Endothelial cell of umbilical vein (primary cell): Measurements from ENCODE around the gene R3HDM1. TPM values are rescaled to one million over a fixed set of nuclear protein-coding genes. Genes with fewer than 3 reads are reported as not detected.

Source experiments
- BruUV-seq: library from RNA; stranded (reverse); fragments of 400-500 nt; replicated peaks from 2 replicates; lab custom pipeline; 2021; lab: Mats Ljungman, UMichigan
- CTCF ChIA-PET: fragments of 300-600, 350-600 bp; sonication (Branson Sonifier 250); formaldehyde crosslinking; loops from one replicate; lab custom pipeline; 2021; ENCODE audit warnings: antibody characterized with exemption, inconsistent platforms; lab: Charles Lee
- POLR2A ChIA-PET: fragments of 300-600, 350-600 bp; sonication (Branson Sonifier 250); formaldehyde crosslinking; loops from one replicate; lab custom pipeline; 2021; ENCODE audit warnings: antibody characterized with exemption, inconsistent platforms; lab: Charles Lee
- DNase-seq: peaks from one replicate; pipeline ENCODE4 v3.0.0-alpha.2; 2011; ENCODE audit warnings: low read depth, low spot score
- FAIRE-seq: peaks from 2 replicates; lab custom pipeline; 2011; peaks lifted over from hg19 to GRCh38; lab: Jason Lieb, UNC
- H2AFZ ChIP-seq: 2 replicates; pipeline ENCODE4 v1.6.0; 2012; ENCODE audit warnings: low read depth, low read length, control low read depth, inconsistent platforms
- H3K27ac ChIP-seq: 2 replicates; pipeline ENCODE4 v1.5.1; 2011; ENCODE audit warnings: low read depth, mild to moderate bottlenecking, control low read depth, low read length, moderate library complexity; ENCODE audit not compliant: insufficient read depth
- H3K27me3 ChIP-seq, 2 experiments: 2 replicates each; pipeline versions ENCODE4 v1.6.0 to v1.6.1; 2011; ENCODE audit warnings: low read length in 2 of 2, mixed read lengths in 1 of 2; ENCODE audit not compliant: control insufficient read depth in 2 of 2, insufficient read depth in 2 of 2
- H3K36me3 ChIP-seq, 2 experiments: 2 replicates in 1 of 2; 3 replicates in 1 of 2; pipeline ENCODE4 v1.5.1; 2011; ENCODE audit warnings: low read length in 2 of 2, mild to moderate bottlenecking in 1 of 2, moderate library complexity in 1 of 2; ENCODE audit not compliant: control insufficient read depth in 2 of 2, insufficient read depth in 2 of 2; ENCODE audit errors: extremely low read depth in 1 of 2
- H3K4me1 ChIP-seq: 3 replicates; pipeline ENCODE4 v1.5.1; 2011; ENCODE audit warnings: mild to moderate bottlenecking, low read length; ENCODE audit not compliant: control insufficient read depth, insufficient read depth; ENCODE audit errors: extremely low read depth
- H3K4me2 ChIP-seq: 2 replicates; pipeline ENCODE4 v1.6.1; 2011; ENCODE audit warnings: low read length, control low read depth, mixed read lengths; ENCODE audit not compliant: insufficient read depth
- H3K4me3 ChIP-seq, 3 experiments: fragments of 200-600 bp in 1 of 3; sonication (generic), shearing (Covaris generic) in 1 of 3; replicated peaks in 1 of 3; 2 replicates each; pipeline ENCODE4 v1.5.1; 2011 to 2016; ENCODE audit warnings: control low read depth in 3 of 3, low read length in 3 of 3, mild to moderate bottlenecking in 2 of 3, inconsistent platforms in 1 of 3, low read depth in 1 of 3, moderate library complexity in 1 of 3; ENCODE audit not compliant: insufficient read depth in 1 of 3
- H3K79me2 ChIP-seq: 2 replicates; pipeline ENCODE4 v1.6.0; 2012; ENCODE audit warnings: low read length, inconsistent platforms; ENCODE audit not compliant: control insufficient read depth, insufficient read depth
- H3K9ac ChIP-seq: replicated peaks from 2 replicates; pipeline ENCODE3; 2011; ENCODE audit warnings: low read length, control low read depth; ENCODE audit not compliant: insufficient read depth; ENCODE audit errors: extremely low read depth
- H3K9me1 ChIP-seq: replicated peaks from 3 replicates; pipeline ENCODE4 v1.6.0; 2011; ENCODE audit warnings: mild to moderate bottlenecking, low read length; ENCODE audit not compliant: control insufficient read depth, insufficient read depth; ENCODE audit errors: extremely low read depth
- H3K9me3 ChIP-seq: replicated peaks from 2 replicates; pipeline ENCODE4 v1.5.1; 2012; ENCODE audit warnings: low read length, inconsistent platforms; ENCODE audit not compliant: control insufficient read depth, insufficient read depth
- H4K20me1 ChIP-seq: replicated peaks from 2 replicates; pipeline ENCODE3; 2011; ENCODE audit warnings: mild to moderate bottlenecking, low read length; ENCODE audit not compliant: control insufficient read depth, insufficient read depth; ENCODE audit errors: extremely low read depth
- CTCF ChIP-seq, 2 donors: IDR thresholded peaks; 1 replicate in 1 of 2; 2 replicates in 1 of 2; pipeline ENCODE4 v1.5.1; 2011; ENCODE audit warnings: low read length in 2 of 2, mild to moderate bottlenecking in 2 of 2, moderate library complexity in 2 of 2, control low read depth in 1 of 2, inconsistent platforms in 1 of 2, low read depth in 1 of 2; ENCODE audit not compliant: insufficient read depth in 1 of 2; ENCODE audit errors: extremely low read depth in 1 of 2
- EZH2 ChIP-seq: IDR thresholded peaks from 2 replicates; pipeline ENCODE4 v1.6.1; 2012; ENCODE audit warnings: borderline replicate concordance, low read depth, mild to moderate bottlenecking, moderate library complexity, low read length, inconsistent platforms; ENCODE audit not compliant: severe bottlenecking
- FOS ChIP-seq: IDR thresholded peaks from 2 replicates; pipeline ENCODE4 v1.6.1; 2011; ENCODE audit warnings: mild to moderate bottlenecking, low read length, moderate library complexity, borderline replicate concordance; ENCODE audit not compliant: insufficient read depth
- GATA2 ChIP-seq: IDR thresholded peaks from 2 replicates; pipeline ENCODE4 v1.7.0; 2011; ENCODE audit warnings: low read depth, mild to moderate bottlenecking, moderate library complexity, mixed read lengths, low read length; ENCODE audit not compliant: insufficient read length, insufficient read depth
- JUN ChIP-seq: IDR thresholded peaks from 2 replicates; pipeline ENCODE4 v1.6.1; 2011; ENCODE audit warnings: borderline replicate concordance, low read depth; ENCODE audit not compliant: insufficient read length, insufficient read depth
- MAX ChIP-seq: IDR thresholded peaks from 2 replicates; pipeline ENCODE4 v1.6.1; 2011; ENCODE audit not compliant: insufficient read depth, insufficient read length
- MYC ChIP-seq: IDR thresholded peaks from one replicate; pipeline ENCODE4 v1.6.1; 2011; ENCODE audit warnings: mild to moderate bottlenecking, low read depth, low read length
- POLR2A ChIP-seq: IDR thresholded peaks from 2 replicates; pipeline ENCODE4 v1.6.1; 2012; ENCODE audit warnings: low read depth, mild to moderate bottlenecking, control low read depth, low read length
- POLR2AphosphoS5 ChIP-seq: IDR thresholded peaks from 2 replicates; pipeline ENCODE4 v1.6.1; 2012; ENCODE audit warnings: low read depth, mild to moderate bottlenecking, control low read depth, low read length, moderate library complexity; ENCODE audit not compliant: insufficient read depth
- dilution Hi-C: fragments of 300-500 bp; cut with MboI; formaldehyde crosslinking; loops from one replicate; pipeline ENCODE4 v1.15.0; 2019; ENCODE audit warnings: low sequenced_read_pairs; ENCODE audit not compliant: extremely low pct_ligation_motif_present
- intact Hi-C: fragments of 100-400 bp; cut with micrococcal nuclease; formaldehyde crosslinking; loops from one replicate; pipeline ENCODE4 v1.10.0; 2022
- polyA plus RNA-seq, 4 experiments: library from polyadenylated mRNA; depleted of rRNA in 3 of 4; stranded (reverse) in 3 of 4; unstranded in 1 of 4; fragments of >200 nt; gene quantifications; 2 replicates each; pipeline versions ENCODE4 v1.2.1 to v1.2.3, GENCODE V29; 2011 to 2012; ENCODE audit warnings: missing spikeins in 1 of 4
- total RNA-seq: library from RNA; stranded (reverse); gene quantifications from 2 replicates; pipeline ENCODE4 v1.2.3, GENCODE V29; 2021

R3HDM1 gene
- total and polyA plus RNA-seq, 2 donors (not counting 3 experiments of a cell fraction or from before 2014, with no cell fraction given) = 36.6 to 61.8 TPM

GRCh38 chr2:135617501-135618015 is 86.3 kb downstream of the R3HDM1 start:
- Histone ChIP-seq H3K79me2 (no peaks in the 10 kb centered on the region), H4K20me1 (no peaks in the 10 kb centered on the region), H3K27me3 (no peaks in the 10 kb centered on the region), H2AFZ (no peak overlapping the region), H3K9me3 (no peaks in the 10 kb centered on the region), H3K27ac (no peak overlapping the region), H3K36me3 (no peaks in the 10 kb centered on the region), H3K4me1 (no peaks in the 10 kb centered on the region), H3K4me2 (no peak overlapping the region), H3K9me1 (no peaks in the 10 kb centered on the region), H3K9ac (no peak overlapping the region), H3K4me3 (no peak overlapping the region)
- dilution Hi-C loops (no loop called here), intact Hi-C loops (no loop called here)
- FAIRE-seq (no peak), DNase-seq (no peak)
- CTCF ChIA-PET = interaction anchor here (1.2 kb wide), 1 partner anchor 22 kb away, joined by 3 read pairs; no protein-coding TSS in a partner anchor
- no TSS peak for BruUV-seq
- TF ChIP-seq FOS (no peak), CTCF (IDR thresholded peaks at IDR 0.05; ENCODE audit: extremely low read depth in 1 of 2, insufficient read depth in 1 of 2, low read depth in 1 of 2, low read length in 2 of 2) (no peak), EZH2 (no peak), POLR2AphosphoS5 (no peak), MAX (no peak), POLR2A (no peak), JUN (no peak), MYC (no peak), GATA2 (no peak)
- POLR2A ChIA-PET = no interaction called here
